Parathyroid adenoma (tissue), 2 donors: ENCODE measurements around the gene MAGI1.

Experiments used
- H2AFZ ChIP-seq: fragments of 300-600 bp; sonication (generic); one replicate; pipeline ENCODE4 v1.7.0; 2017; ENCODE audit warnings: antibody characterized with exemption, mild to moderate bottlenecking
- H3K27ac ChIP-seq: fragments of 300-600 bp; sonication (generic); one replicate; pipeline ENCODE4 v1.7.0; 2017
- H3K27me3 ChIP-seq: fragments of 300-600 bp; sonication (generic); one replicate; pipeline ENCODE4 v1.7.0; 2017; ENCODE audit warnings: low read length; ENCODE audit not compliant: control insufficient read depth, insufficient read depth
- H3K36me3 ChIP-seq: fragments of 300-600 bp; sonication (generic); one replicate; pipeline ENCODE4 v1.7.0; 2017; ENCODE audit warnings: low read length; ENCODE audit not compliant: control insufficient read depth, insufficient read depth
- H3K4me1 ChIP-seq: fragments of 300-600 bp; sonication (generic); one replicate; pipeline ENCODE4 v1.7.0; 2017; ENCODE audit warnings: control low read depth
- H3K4me2 ChIP-seq: fragments of 300-600 bp; sonication (generic); one replicate; pipeline ENCODE4 v1.7.0; 2017; ENCODE audit warnings: low read length
- H3K4me3 ChIP-seq: fragments of 300-600 bp; sonication (generic); one replicate; pipeline ENCODE4 v1.7.0; 2017; ENCODE audit warnings: low read depth, low read length
- H3K79me2 ChIP-seq: fragments of 300-600 bp; sonication (generic); one replicate; pipeline ENCODE4 v1.7.0; 2017; ENCODE audit warnings: control low read depth
- H3K9ac ChIP-seq: fragments of 300-600 bp; sonication (generic); one replicate; pipeline ENCODE4 v1.7.0; 2017; ENCODE audit warnings: mild to moderate bottlenecking
- H3K9me3 ChIP-seq: fragments of 300-600 bp; sonication (generic); one replicate; pipeline ENCODE4 v1.7.0; 2017; ENCODE audit warnings: low read length; ENCODE audit not compliant: control insufficient read depth
- TF ChIP-seq, protein P1 (sequence below): fragments of 300-600 bp; sonication (generic); IDR thresholded peaks from one replicate; pipeline ENCODE4 v1.7.0; 2017; ENCODE audit warnings: antibody characterized with exemption, mild to moderate bottlenecking
- donor health status: primary hyperparathyroidism.

MAGI1 gene

DNA sequence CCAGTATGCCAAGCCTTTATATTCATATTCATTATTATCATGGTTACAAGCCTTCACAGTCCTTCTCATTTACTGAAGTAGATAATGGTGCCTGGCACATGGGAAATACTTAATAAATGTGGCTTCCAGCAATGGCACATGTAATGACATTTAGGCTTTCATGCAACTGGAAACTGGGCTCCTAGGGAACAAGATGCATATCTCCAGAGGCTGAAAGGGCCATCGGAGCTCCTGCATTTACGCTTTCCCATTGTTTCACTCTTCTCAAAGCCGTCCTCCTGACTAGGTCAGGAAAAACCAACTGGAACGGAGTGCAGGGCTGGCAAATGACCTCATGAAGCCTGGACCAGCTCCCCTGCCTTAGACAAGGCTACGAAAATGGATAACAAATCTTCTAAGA is 474.9 kb downstream of the MAGI1 start:
- H3K79me2 ChIP-seq, result no peaks in the 10 kb centered on the region
- H2AFZ ChIP-seq, result no peak overlapping the region
- TF ChIP-seq, protein P1, sequence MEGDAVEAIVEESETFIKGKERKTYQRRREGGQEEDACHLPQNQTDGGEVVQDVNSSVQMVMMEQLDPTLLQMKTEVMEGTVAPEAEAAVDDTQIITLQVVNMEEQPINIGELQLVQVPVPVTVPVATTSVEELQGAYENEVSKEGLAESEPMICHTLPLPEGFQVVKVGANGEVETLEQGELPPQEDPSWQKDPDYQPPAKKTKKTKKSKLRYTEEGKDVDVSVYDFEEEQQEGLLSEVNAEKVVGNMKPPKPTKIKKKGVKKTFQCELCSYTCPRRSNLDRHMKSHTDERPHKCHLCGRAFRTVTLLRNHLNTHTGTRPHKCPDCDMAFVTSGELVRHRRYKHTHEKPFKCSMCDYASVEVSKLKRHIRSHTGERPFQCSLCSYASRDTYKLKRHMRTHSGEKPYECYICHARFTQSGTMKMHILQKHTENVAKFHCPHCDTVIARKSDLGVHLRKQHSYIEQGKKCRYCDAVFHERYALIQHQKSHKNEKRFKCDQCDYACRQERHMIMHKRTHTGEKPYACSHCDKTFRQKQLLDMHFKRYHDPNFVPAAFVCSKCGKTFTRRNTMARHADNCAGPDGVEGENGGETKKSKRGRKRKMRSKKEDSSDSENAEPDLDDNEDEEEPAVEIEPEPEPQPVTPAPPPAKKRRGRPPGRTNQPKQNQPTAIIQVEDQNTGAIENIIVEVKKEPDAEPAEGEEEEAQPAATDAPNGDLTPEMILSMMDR, result no peak
- no peak overlapping the region for H3K27ac ChIP-seq
- no peak overlapping the region for H3K4me2 ChIP-seq
- no peak overlapping the region for H3K9ac ChIP-seq
- H3K4me1 ChIP-seq, result no peaks in the 10 kb centered on the region
- H3K9me3 ChIP-seq, result no peaks in the 10 kb centered on the region
- no peaks in the 10 kb centered on the region for H3K27me3 ChIP-seq
- H3K36me3 ChIP-seq, result no peaks in the 10 kb centered on the region
- H3K4me3 ChIP-seq, result no peak overlapping the region

DNA sequence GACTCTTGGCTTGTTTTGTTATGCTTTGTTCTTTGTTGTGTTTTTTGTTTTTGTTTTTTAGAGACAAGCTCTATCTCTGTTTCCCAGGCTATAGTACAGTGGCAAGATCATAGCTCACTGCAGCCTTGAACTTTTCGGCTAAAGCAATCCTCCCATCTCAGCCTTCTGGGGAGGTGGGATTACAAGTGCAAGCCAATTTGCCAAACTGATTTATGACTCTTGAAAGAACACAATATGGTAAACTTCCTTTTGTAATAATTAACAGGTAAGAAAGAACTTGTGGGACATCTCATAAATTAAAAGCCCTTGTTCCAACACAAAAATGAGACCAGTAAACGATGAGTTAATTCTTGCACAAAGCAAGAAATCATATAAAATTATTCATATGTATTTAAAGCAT is 476.3 kb downstream of the MAGI1 start:
- no peaks in the 10 kb centered on the region for H3K9me3 ChIP-seq
- H3K9ac ChIP-seq, result no peak overlapping the region
- no peak overlapping the region for H3K4me2 ChIP-seq
- no peak overlapping the region for H2AFZ ChIP-seq
- H3K79me2 ChIP-seq, result no peaks in the 10 kb centered on the region
- no peak overlapping the region for H3K27ac ChIP-seq
- no peaks in the 10 kb centered on the region for H3K4me1 ChIP-seq
- H3K4me3 ChIP-seq, result no peak overlapping the region
- H3K36me3 ChIP-seq, result no peaks in the 10 kb centered on the region
- no peaks in the 10 kb centered on the region for H3K27me3 ChIP-seq
- TF ChIP-seq, protein P1, result no peak

DNA sequence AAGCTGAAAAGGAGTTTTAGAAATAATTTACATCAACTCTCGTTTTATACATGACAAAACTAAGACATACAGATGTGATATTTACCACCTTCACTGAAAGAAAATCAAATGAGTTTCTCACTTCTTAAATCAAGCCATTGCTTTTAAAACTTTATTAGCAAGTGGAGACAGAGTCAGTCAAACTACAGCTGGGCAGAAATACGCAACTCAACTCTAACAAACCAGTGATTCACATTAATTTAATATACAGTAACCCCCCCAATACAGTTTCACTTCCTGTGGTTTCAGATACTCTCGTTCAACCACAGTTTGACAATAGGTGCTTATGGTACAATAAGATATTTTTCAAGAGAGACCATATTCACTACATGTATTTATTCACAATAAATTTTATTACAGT is 477.1 kb downstream of the MAGI1 start:
- H3K27ac ChIP-seq, result no peak overlapping the region
- no peaks in the 10 kb centered on the region for H3K36me3 ChIP-seq
- no peaks in the 10 kb centered on the region for H3K27me3 ChIP-seq
- H2AFZ ChIP-seq, result no peak overlapping the region
- H3K4me3 ChIP-seq, result no peak overlapping the region
- H3K9me3 ChIP-seq, result no peaks in the 10 kb centered on the region
- H3K9ac ChIP-seq, result no peak overlapping the region
- H3K4me1 ChIP-seq, result no peaks in the 10 kb centered on the region
- TF ChIP-seq, protein P1, result no peak
- H3K79me2 ChIP-seq, result no peaks in the 10 kb centered on the region
- H3K4me2 ChIP-seq, result no peak overlapping the region

DNA sequence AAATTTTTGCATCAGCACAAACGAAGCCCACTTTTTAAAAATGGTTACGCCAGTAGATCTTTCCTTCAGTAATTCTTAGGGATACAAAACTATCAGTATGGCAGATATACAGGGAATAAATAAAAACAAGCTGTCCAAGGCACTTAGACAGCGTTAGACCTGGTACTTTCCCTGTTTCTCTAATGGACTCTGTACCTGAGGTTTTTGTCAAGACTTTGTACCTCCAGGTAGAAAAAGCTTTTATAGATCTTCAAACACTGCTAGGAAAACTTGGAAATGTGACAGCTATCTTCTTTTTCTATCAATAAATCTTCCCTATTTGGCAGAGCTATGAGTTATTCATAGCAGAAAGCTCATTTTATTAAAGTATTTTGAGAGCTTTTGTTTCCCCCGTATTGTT is 477.8 kb downstream of the MAGI1 start:
- H3K4me3 ChIP-seq, result no peak overlapping the region
- H3K4me2 ChIP-seq, result no peak overlapping the region
- no peaks in the 10 kb centered on the region for H3K9me3 ChIP-seq
- no peaks in the 10 kb centered on the region for H3K27me3 ChIP-seq
- TF ChIP-seq, protein P1, result no peak
- no peak overlapping the region for H2AFZ ChIP-seq
- H3K4me1 ChIP-seq, result no peaks in the 10 kb centered on the region
- no peaks in the 10 kb centered on the region for H3K36me3 ChIP-seq
- no peak overlapping the region for H3K27ac ChIP-seq
- H3K9ac ChIP-seq, result no peak overlapping the region
- H3K79me2 ChIP-seq, result no peaks in the 10 kb centered on the region

- TF ChIP-seq, protein P1, result no peak
- Histone ChIP-seq H3K4me1 (no peaks in the 10 kb centered on the region), H3K27me3 (no peaks in the 10 kb centered on the region), H3K4me3 (no peak overlapping the region), H3K9ac (no peak overlapping the region), H2AFZ (no peak overlapping the region), H3K79me2 (no peaks in the 10 kb centered on the region), H3K4me2 (no peak overlapping the region), H3K9me3 (no peaks in the 10 kb centered on the region), H3K36me3 (no peaks in the 10 kb centered on the region), H3K27ac (no peak overlapping the region)
Measured at GRCh38 chr3:65560133-65560532, 478.6 kb downstream of the MAGI1 start.
